NOMO-1 treated with DMSO at 0.1 percent for 48 hours (cell line): ENCODE data around the gene AMTN.
"Not testable (repeated sequence)": the region's sequence is repeated elsewhere in the genome, so short reads cannot be mapped to it uniquely, and the experiment has no call there.

ENCODE experiments used
- DNase-seq: peaks from one replicate; lab custom pipeline; 2025; ENCODE audit not compliant: unreplicated experiment; lab: John Stamatoyannopoulos, UW

Gene AMTN

GRCh38 chr4:70518269-70518668 lies at the start of gene AMTN:
AMTN (plus strand) TSS chr4:70518569; CDS start chr4:70518778, 209 bp downstream.
- DNase-seq = no peak

GRCh38 chr4:70471897-70472296 lies 46.5 kb upstream of the AMTN start, which contains the start of gene MUC7:
MUC7 (plus strand) TSS chr4:70472197; CDS start chr4:70474022, 1,825 bp downstream.
- DNase-seq = no peak

- no peak for DNase-seq
These were observed 44.7 kb upstream of the AMTN start for GRCh38 chr4:70473679-70474078.

- DNase-seq = no peak
These were observed 29.6 kb upstream of the AMTN start for GRCh38 chr4:70488748-70489147.

GRCh38 chr4:70496231-70496630 lies 22.1 kb upstream of the AMTN start:
- no peak for DNase-seq

- not testable (repeated sequence) for DNase-seq
These were observed 16.5 kb upstream of the AMTN start for GRCh38 chr4:70501838-70502237.

- no peak for DNase-seq
These were observed 13.6 kb upstream of the AMTN start for GRCh38 chr4:70504733-70505132.

- DNase-seq = peak; percentile 12
These were observed 13.1 kb upstream of the AMTN start for GRCh38 chr4:70505151-70505748.

- DNase-seq = no peak
These were observed 9.6 kb upstream of the AMTN start for GRCh38 chr4:70508801-70509200.

- DNase-seq = no peak
These were observed 7.0 kb upstream of the AMTN start for GRCh38 chr4:70511365-70511764.

GRCh38 chr4:70515367-70516250 lies 2.8 kb upstream of the AMTN start:
- DNase-seq = no peak

GRCh38 chr4:70518716-70519115 lies 347 bp downstream of the AMTN start:
- DNase-seq = no peak

- DNase-seq = no peak
These were observed 4.3 kb downstream of the AMTN start for GRCh38 chr4:70522626-70523025.

GRCh38 chr4:70530997-70531396 lies 12.6 kb downstream of the AMTN start:
- no peak for DNase-seq

GRCh38 chr4:70531981-70532380 lies 13.6 kb downstream of the AMTN start:
- no peak for DNase-seq

- DNase-seq = no peak
These were observed 14.8 kb downstream of the AMTN start for GRCh38 chr4:70533211-70533610.

- no peak for DNase-seq
These were observed 15.4 kb downstream of the AMTN start for GRCh38 chr4:70533791-70534190.

GRCh38 chr4:70534886-70535285 lies 16.5 kb downstream of the AMTN start:
- DNase-seq = not testable (repeated sequence)

GRCh38 chr4:70538869-70539268 lies 20.5 kb downstream of the AMTN start:
- DNase-seq = no peak

- no peak for DNase-seq
These were observed 26.0 kb downstream of the AMTN start for GRCh38 chr4:70544279-70544868.

GRCh38 chr4:70556856-70557255 lies 38.5 kb downstream of the AMTN start:
- no peak for DNase-seq
